Neural progenitor cell (in vitro differentiated cells): ENCODE results near the gene SUPT3H. TPM values are rescaled to one million over a fixed set of nuclear protein-coding genes. Genes with fewer than 3 reads are reported as not detected.

Experiments
- DNase-seq: peaks from one replicate; pipeline ENCODE4 v3.0.0-alpha.2; 2016; ENCODE audit warnings: low spot score
- H2AFZ ChIP-seq: fragments of 200-600 bp; sonication (generic); replicated peaks from 2 replicates; pipeline ENCODE4 v1.6.1; 2016; ENCODE audit warnings: antibody characterized with exemption
- H3F3A ChIP-seq: fragments of 200-600 bp; sonication (generic); 2 replicates; pipeline ENCODE4 v1.6.1; 2016; ENCODE audit warnings: antibody characterized with exemption, low read depth
- H3K27ac ChIP-seq: fragments of 200-600 bp; sonication (generic); 2 replicates; pipeline ENCODE4 v1.5.1; 2016; ENCODE audit warnings: mild to moderate bottlenecking
- H3K27me3 ChIP-seq: fragments of 200-600 bp; sonication (generic); 2 replicates; pipeline ENCODE4 v1.6.1; 2016; ENCODE audit warnings: mild to moderate bottlenecking, moderate library complexity
- H3K36me3 ChIP-seq: fragments of 200-600 bp; sonication (generic); 2 replicates; pipeline ENCODE4 v1.5.1; 2016
- H3K4me1 ChIP-seq: fragments of 200-600 bp; sonication (generic); 2 replicates; pipeline ENCODE4 v1.6.1; 2016; ENCODE audit warnings: mixed run types
- H3K4me2 ChIP-seq: fragments of 200-600 bp; sonication (generic); 2 replicates; pipeline ENCODE4 v1.6.1; 2016
- H3K4me3 ChIP-seq: fragments of 200-600 bp; sonication (generic); 2 replicates; pipeline ENCODE4 v1.5.1; 2016
- H3K79me2 ChIP-seq: fragments of 200-600 bp; sonication (generic); 2 replicates; pipeline ENCODE4 v1.6.1; 2016; ENCODE audit warnings: low read depth
- H3K9ac ChIP-seq: fragments of 200-600 bp; sonication (generic); 2 replicates; pipeline ENCODE4 v1.6.1; 2016
- H3K9me3 ChIP-seq: fragments of 200-600 bp; sonication (generic); 2 replicates; pipeline ENCODE4 v1.5.1; 2016; ENCODE audit warnings: low read depth
- H4K20me1 ChIP-seq: fragments of 200-600 bp; sonication (generic); 2 replicates; pipeline ENCODE4 v1.6.1; 2016; ENCODE audit warnings: low read depth
- H3K27ac Mint-ChIP-seq: 3 replicates; pipeline ENCODE4 v1.8.0; 2021; ENCODE audit warnings: mixed read lengths
- H3K27me3 Mint-ChIP-seq: 2 replicates; pipeline ENCODE4 v1.8.0; 2022; ENCODE audit warnings: low read depth, mild to moderate bottlenecking, inconsistent platforms, moderate library complexity, mixed read lengths; ENCODE audit not compliant: insufficient read depth
- H3K36me3 Mint-ChIP-seq: 3 replicates; pipeline ENCODE4 v1.8.0; 2021; ENCODE audit warnings: mixed read lengths
- H3K4me1 Mint-ChIP-seq: 3 replicates; pipeline ENCODE4 v1.8.0; 2021; ENCODE audit warnings: mixed read lengths
- H3K4me3 Mint-ChIP-seq: 3 replicates; pipeline ENCODE4 v1.8.0; 2021; ENCODE audit warnings: mild to moderate bottlenecking, moderate library complexity, mixed read lengths
- H3K9me3 Mint-ChIP-seq: 3 replicates; pipeline ENCODE4 v1.8.0; 2020; ENCODE audit warnings: mixed read lengths
- EZH2 ChIP-seq: fragments of 200-600 bp; sonication (generic); IDR thresholded peaks from 2 replicates; pipeline ENCODE4 v1.6.1; 2017; ENCODE audit warnings: antibody characterized with exemption, mild to moderate bottlenecking, moderate library complexity
- EZH2phosphoT487 ChIP-seq: fragments of 200-600 bp; sonication (generic); IDR thresholded peaks from 2 replicates; pipeline ENCODE4 v1.6.1; 2017; ENCODE audit warnings: antibody characterized with exemption
- total RNA-seq: library from RNA; depleted of rRNA; stranded (reverse); fragments of >200 nt; gene quantifications from 2 replicates; pipeline ENCODE4 v1.2.3, GENCODE V29; 2015; ENCODE audit warnings: low replicate concordance
- TF ChIP-seq, protein P1 (sequence below): fragments of 200-600 bp; sonication (generic); IDR thresholded peaks from 2 replicates; pipeline ENCODE4 v1.5.1; 2017; ENCODE audit warnings: antibody characterized with exemption, mild to moderate bottlenecking

SUPT3H gene
- total RNA-seq, 1 donor from 2014 or later = 16.3 TPM

GRCh38 chr6:45419571-45420082, 41.9 kb upstream of the SUPT3H start:
- peak; percentile 82 for DNase-seq
- no peaks in the 10 kb centered on the region for H3K9me3 ChIP-seq
- no peaks in the 10 kb centered on the region for H3K79me2 ChIP-seq
- peaks cover 99% of the 10 kb centered on the region for H3K27me3 ChIP-seq
- no peak overlapping the region for H3K9ac ChIP-seq
- H4K20me1 ChIP-seq = peaks cover 8% of the 10 kb centered on the region
- no peaks in the 10 kb centered on the region for H3K9me3 Mint-ChIP-seq
- peak; percentile 84 for TF ChIP-seq EZH2phosphoT487
- TF ChIP-seq, protein P1, sequence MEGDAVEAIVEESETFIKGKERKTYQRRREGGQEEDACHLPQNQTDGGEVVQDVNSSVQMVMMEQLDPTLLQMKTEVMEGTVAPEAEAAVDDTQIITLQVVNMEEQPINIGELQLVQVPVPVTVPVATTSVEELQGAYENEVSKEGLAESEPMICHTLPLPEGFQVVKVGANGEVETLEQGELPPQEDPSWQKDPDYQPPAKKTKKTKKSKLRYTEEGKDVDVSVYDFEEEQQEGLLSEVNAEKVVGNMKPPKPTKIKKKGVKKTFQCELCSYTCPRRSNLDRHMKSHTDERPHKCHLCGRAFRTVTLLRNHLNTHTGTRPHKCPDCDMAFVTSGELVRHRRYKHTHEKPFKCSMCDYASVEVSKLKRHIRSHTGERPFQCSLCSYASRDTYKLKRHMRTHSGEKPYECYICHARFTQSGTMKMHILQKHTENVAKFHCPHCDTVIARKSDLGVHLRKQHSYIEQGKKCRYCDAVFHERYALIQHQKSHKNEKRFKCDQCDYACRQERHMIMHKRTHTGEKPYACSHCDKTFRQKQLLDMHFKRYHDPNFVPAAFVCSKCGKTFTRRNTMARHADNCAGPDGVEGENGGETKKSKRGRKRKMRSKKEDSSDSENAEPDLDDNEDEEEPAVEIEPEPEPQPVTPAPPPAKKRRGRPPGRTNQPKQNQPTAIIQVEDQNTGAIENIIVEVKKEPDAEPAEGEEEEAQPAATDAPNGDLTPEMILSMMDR = peak; percentile 44
- peak; percentile 83 for TF ChIP-seq EZH2
- no peak overlapping the region for H3K27ac ChIP-seq
- peaks cover 25% of the 10 kb centered on the region for H3K4me1 Mint-ChIP-seq
- H3K36me3 Mint-ChIP-seq = no peaks in the 10 kb centered on the region
- H3K4me1 ChIP-seq = peaks cover 17% of the 10 kb centered on the region
- H3K36me3 ChIP-seq = no peaks in the 10 kb centered on the region
- H3K4me3 ChIP-seq = peak overlapping the region; percentile 63
- peaks cover 5% of the 10 kb centered on the region for H3F3A ChIP-seq
- H3K27ac Mint-ChIP-seq = no peak overlapping the region
- H2AFZ ChIP-seq = no peak overlapping the region
- peak overlapping the region; percentile 81 for H3K4me3 Mint-ChIP-seq
- peaks cover 48% of the 10 kb centered on the region for H3K27me3 Mint-ChIP-seq
- H3K4me2 ChIP-seq = peak overlapping the region; percentile 94

DNA sequence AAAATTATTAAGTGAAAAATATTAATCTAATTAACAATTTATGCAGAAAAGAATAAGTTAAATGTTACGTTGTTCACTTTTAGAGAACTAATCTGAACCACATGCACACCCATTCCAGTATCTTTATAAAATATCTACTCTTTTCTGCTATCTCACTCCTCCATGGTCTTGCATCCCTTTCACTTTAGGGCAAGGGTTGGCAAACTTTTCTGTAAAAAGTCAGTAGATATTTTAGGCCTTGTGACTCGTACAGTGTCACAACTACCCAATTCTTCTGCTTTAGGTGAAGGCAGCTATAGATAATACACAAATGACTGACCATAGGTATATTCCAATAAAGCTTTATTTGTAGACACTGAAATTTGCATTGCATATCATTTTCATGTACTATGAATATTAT, 39.7 kb upstream of the SUPT3H start:
- Histone ChIP-seq H2AFZ (no peak overlapping the region), H4K20me1 (no peaks in the 10 kb centered on the region), H3K79me2 (no peaks in the 10 kb centered on the region), H3F3A (no peaks in the 10 kb centered on the region), H3K4me2 (no peak overlapping the region), H3K27ac (no peak overlapping the region), H3K4me3 (no peak overlapping the region), H3K36me3 (no peaks in the 10 kb centered on the region), H3K9ac (no peak overlapping the region), H3K27me3 (peaks cover 77% of the 10 kb centered on the region), H3K9me3 (no peaks in the 10 kb centered on the region), H3K4me1 (peaks cover 17% of the 10 kb centered on the region)
- H3K27me3 Mint-ChIP-seq = peaks cover 32% of the 10 kb centered on the region
- H3K9me3 Mint-ChIP-seq = no peaks in the 10 kb centered on the region
- peaks cover 25% of the 10 kb centered on the region for H3K4me1 Mint-ChIP-seq
- no peak overlapping the region for H3K27ac Mint-ChIP-seq
- TF ChIP-seq EZH2 = no peak
- no peak for TF ChIP-seq EZH2phosphoT487
- TF ChIP-seq, protein P1 = no peak
- no peaks in the 10 kb centered on the region for H3K36me3 Mint-ChIP-seq
- no peak overlapping the region for H3K4me3 Mint-ChIP-seq
- DNase-seq = no peak

- H2AFZ ChIP-seq = no peak overlapping the region
These were observed 39.0 kb upstream of the SUPT3H start for GRCh38 chr6:45416700-45417099.

More at GRCh38 chr6:45416700-45417099, 39.0 kb upstream of the SUPT3H start:
- no peak overlapping the region for H3K4me3 Mint-ChIP-seq
- H3K4me2 ChIP-seq = no peak overlapping the region
- no peak overlapping the region for H3K27ac ChIP-seq
- H4K20me1 ChIP-seq = no peaks in the 10 kb centered on the region
- no peaks in the 10 kb centered on the region for H3K9me3 ChIP-seq
- H3F3A ChIP-seq = no peaks in the 10 kb centered on the region
- H3K79me2 ChIP-seq = no peaks in the 10 kb centered on the region
- peaks cover 25% of the 10 kb centered on the region for H3K4me1 Mint-ChIP-seq
- no peaks in the 10 kb centered on the region for H3K9me3 Mint-ChIP-seq
- peaks cover 69% of the 10 kb centered on the region for H3K27me3 ChIP-seq
- TF ChIP-seq EZH2phosphoT487 = no peak
- TF ChIP-seq, protein P1 = no peak
- peaks cover 17% of the 10 kb centered on the region for H3K4me1 ChIP-seq
- H3K36me3 ChIP-seq = no peaks in the 10 kb centered on the region
- DNase-seq = no peak
- H3K4me3 ChIP-seq = no peak overlapping the region
- H3K9ac ChIP-seq = no peak overlapping the region
- no peak overlapping the region for H3K27ac Mint-ChIP-seq
- no peaks in the 10 kb centered on the region for H3K36me3 Mint-ChIP-seq
- peaks cover 28% of the 10 kb centered on the region for H3K27me3 Mint-ChIP-seq
